CD14-positive monocyte (primary cell): ENCODE results near the gene MBNL3. TPM values are rescaled to one million over a fixed set of nuclear protein-coding genes. Genes with fewer than 3 reads are reported as not detected.

Experiments
- DNase-seq, 3 donors: peaks; one replicate each; pipeline ENCODE4 v3.0.0-alpha.2; 2011 to 2022
- H2AFZ ChIP-seq: 2 replicates; pipeline ENCODE4 v1.6.0; 2012; ENCODE audit warnings: mild to moderate bottlenecking, low read depth, low read length, inconsistent platforms; ENCODE audit not compliant: insufficient read depth, poor library complexity, severe bottlenecking
- H3K27ac ChIP-seq, 2 donors: 1 replicate in 1 of 2; 2 replicates in 1 of 2; pipeline ENCODE4 v1.5.1; 2012 to 2013; ENCODE audit warnings: low read length in 2 of 2, control low read depth in 1 of 2, inconsistent platforms in 1 of 2, low read depth in 1 of 2, mild to moderate bottlenecking in 1 of 2
- H3K27me3 ChIP-seq, 2 donors: one replicate each; pipeline versions ENCODE4 v1.6.0 to v1.6.1; 2011 to 2013; ENCODE audit warnings: low read length in 2 of 2; ENCODE audit not compliant: control insufficient read depth in 2 of 2, insufficient read depth in 2 of 2
- H3K36me3 ChIP-seq, 2 donors: replicated peaks in 1 of 2; 1 replicate in 1 of 2; 2 replicates in 1 of 2; pipeline versions ENCODE4 v1.5.1 to v1.6.1; 2012 to 2013; ENCODE audit warnings: low read length in 2 of 2, control low read depth in 1 of 2, inconsistent platforms in 1 of 2, mild to moderate bottlenecking in 1 of 2; ENCODE audit not compliant: insufficient read depth in 2 of 2, control insufficient read depth in 1 of 2
- H3K4me1 ChIP-seq, 2 donors: 1 replicate in 1 of 2; 2 replicates in 1 of 2; pipeline versions ENCODE4 v1.5.1 to v1.6.1; 2012 to 2013; ENCODE audit warnings: low read length in 2 of 2, control low read depth in 1 of 2, inconsistent platforms in 1 of 2, mild to moderate bottlenecking in 1 of 2, moderate library complexity in 1 of 2; ENCODE audit not compliant: insufficient read depth in 2 of 2, control insufficient read depth in 1 of 2
- H3K4me2 ChIP-seq: replicated peaks from 2 replicates; pipeline ENCODE3; 2012; ENCODE audit warnings: low read length, moderate library complexity, mild to moderate bottlenecking; ENCODE audit not compliant: poor library complexity, severe bottlenecking; ENCODE audit errors: extremely low read depth
- H3K4me3 ChIP-seq, 3 experiments: fragments of 200-600 bp in 1 of 3; sonication (generic) in 1 of 3; replicated peaks in 1 of 3; 1 replicate in 2 of 3; 2 replicates in 1 of 3; pipeline ENCODE4 v1.5.1; 2011 to 2013; ENCODE audit warnings: low read length in 3 of 3, mild to moderate bottlenecking in 3 of 3, control low read depth in 2 of 3, low read depth in 2 of 3, inconsistent platforms in 1 of 3, moderate library complexity in 1 of 3
- H3K79me2 ChIP-seq: 2 replicates; pipeline ENCODE4 v1.6.0; 2012; ENCODE audit warnings: mild to moderate bottlenecking, control low read depth, inconsistent platforms, low read length, moderate library complexity; ENCODE audit not compliant: insufficient read depth
- H3K9ac ChIP-seq: 2 replicates; pipeline ENCODE4 v1.6.0; 2017; ENCODE audit warnings: low read length, mild to moderate bottlenecking; ENCODE audit not compliant: insufficient read depth, poor library complexity, severe bottlenecking
- H3K9me3 ChIP-seq, 2 donors: replicated peaks in 1 of 2; 1 replicate in 1 of 2; 2 replicates in 1 of 2; pipeline versions ENCODE4 v1.5.1 to v1.6.1; 2012 to 2013; ENCODE audit warnings: low read length in 2 of 2, control low read depth in 1 of 2; ENCODE audit not compliant: control insufficient read depth in 1 of 2, insufficient read depth in 1 of 2
- H4K20me1 ChIP-seq: 2 replicates; pipeline ENCODE4 v1.6.0; 2012; ENCODE audit warnings: mild to moderate bottlenecking, low read length, control low read depth, moderate library complexity; ENCODE audit not compliant: insufficient read depth
- H3K27ac Mint-ChIP-seq, 7 donors: one replicate each; pipeline ENCODE4 v1.8.0; 2020; ENCODE audit warnings: mild to moderate bottlenecking in 7 of 7, mixed read lengths in 7 of 7, moderate library complexity in 6 of 7, inconsistent platforms in 2 of 7
- H3K27me3 Mint-ChIP-seq, 3 donors: one replicate each; pipeline ENCODE4 v1.8.0; 2021 to 2022; ENCODE audit warnings: low read depth in 3 of 3, mild to moderate bottlenecking in 3 of 3, mixed read lengths in 3 of 3, moderate library complexity in 3 of 3, inconsistent platforms in 1 of 3
- H3K36me3 Mint-ChIP-seq, 2 donors: one replicate each; pipeline ENCODE4 v1.8.0; 2020; ENCODE audit warnings: mixed read lengths in 2 of 2, inconsistent platforms in 1 of 2, mild to moderate bottlenecking in 1 of 2
- H3K4me1 Mint-ChIP-seq: one replicate; pipeline ENCODE4 v1.8.0; 2020; ENCODE audit warnings: mild to moderate bottlenecking, mixed read lengths
- H3K4me3 Mint-ChIP-seq, 2 donors: one replicate each; pipeline ENCODE4 v1.8.0; 2020; ENCODE audit warnings: mild to moderate bottlenecking in 2 of 2, mixed read lengths in 2 of 2, moderate library complexity in 1 of 2
- H3K9me3 Mint-ChIP-seq, 7 donors: one replicate each; pipeline ENCODE4 v1.8.0; 2020 to 2022; ENCODE audit warnings: mixed read lengths in 7 of 7, mild to moderate bottlenecking in 6 of 7, moderate library complexity in 6 of 7, inconsistent platforms in 2 of 7
- WGBS: methylation state at CpG from one replicate; pipeline ENCODE4 v1.1.5; 2013; ENCODE audit warnings: missing lambda C conversion rate; ENCODE audit not compliant: insufficient coverage; 5-methylcytosine and 5-hydroxymethylcytosine counted together
- intact Hi-C, 2 donors: fragments of 100-400 bp; cut with micrococcal nuclease; formaldehyde crosslinking; loops; one replicate each; pipeline versions ENCODE4 v1.15.0 to v1.15.1; 2023
- polyA plus RNA-seq, 3 donors: library from polyadenylated mRNA; depleted of rRNA in 1 of 3; unstranded in 2 of 3; stranded (reverse) in 1 of 3; fragments of 300-500 nt in 2 of 3; fragments of >200 nt in 1 of 3; fragmentation: Illumina TruSeq in 2 of 3; gene quantifications; 1 replicate in 2 of 3; 2 replicates in 1 of 3; pipeline ENCODE4 v1.2.3, GENCODE V29; 2012 to 2021
- TF ChIP-seq, protein P1 (sequence below): fragments of 200-600 bp; IDR thresholded peaks from one replicate; pipeline ENCODE4 v1.8.0; 2022; ENCODE audit warnings: antibody characterized with exemption, mild to moderate bottlenecking

Gene MBNL3
- polyA plus RNA-seq, 3 donors, result 7.4 to 32.8 (median 22.4) TPM

DNA sequence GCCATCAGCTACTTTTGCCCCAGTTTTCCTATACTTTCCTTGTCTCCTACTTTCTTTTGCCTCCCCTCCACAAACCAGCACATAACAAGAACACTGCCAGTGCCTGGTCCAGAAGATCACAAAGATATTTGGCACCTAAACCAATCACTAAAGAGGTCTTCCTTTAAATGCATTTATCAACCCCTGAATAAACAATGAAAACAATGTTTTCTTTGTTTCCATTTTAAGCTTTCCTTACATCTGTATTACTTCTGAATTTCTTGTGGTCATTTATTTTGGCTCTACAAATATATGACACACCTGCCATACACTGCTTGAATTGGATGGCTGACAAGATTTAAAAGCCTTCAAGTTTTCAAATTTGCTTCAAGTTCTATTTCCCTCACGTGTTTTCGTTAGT is 43.9 kb downstream of the MBNL3 start:
- no peak overlapping the region for H3K4me3 Mint-ChIP-seq
- Histone ChIP-seq H3K9me3 (no peaks in the 10 kb centered on the region), H3K4me3 (no peak overlapping the region), H3K79me2 (no peaks in the 10 kb centered on the region), H3K27me3 (peaks cover 0 to 3% of the 10 kb centered on the region in 2 donors), H3K36me3 (no peaks in the 10 kb centered on the region), H3K27ac (peak overlapping the region in 1 of 2 donors; percentile 3), H3K4me2 (no peak overlapping the region), H2AFZ (no peak overlapping the region), H3K9ac (no peak overlapping the region), H4K20me1 (no peaks in the 10 kb centered on the region), H3K4me1 (peaks cover 27 to 28% of the 10 kb centered on the region in 2 donors)
- WGBS, result no CpG with 5 or more reads among the region's 2 CpGs
- peaks cover 0 to 4% (median 0%) of the 10 kb centered on the region in 3 donors for H3K27me3 Mint-ChIP-seq
- peaks cover 31% of the 10 kb centered on the region for H3K4me1 Mint-ChIP-seq
- no peaks in the 10 kb centered on the region for H3K36me3 Mint-ChIP-seq
- H3K9me3 Mint-ChIP-seq, result peaks cover 3 to 31% (median 14%) of the 10 kb centered on the region in 7 donors
- peak overlapping the region in 2 of 7 donors; percentile 4 to 32 for H3K27ac Mint-ChIP-seq
- no peak for DNase-seq
- intact Hi-C loops, result no loop called here
- TF ChIP-seq, protein P1, sequence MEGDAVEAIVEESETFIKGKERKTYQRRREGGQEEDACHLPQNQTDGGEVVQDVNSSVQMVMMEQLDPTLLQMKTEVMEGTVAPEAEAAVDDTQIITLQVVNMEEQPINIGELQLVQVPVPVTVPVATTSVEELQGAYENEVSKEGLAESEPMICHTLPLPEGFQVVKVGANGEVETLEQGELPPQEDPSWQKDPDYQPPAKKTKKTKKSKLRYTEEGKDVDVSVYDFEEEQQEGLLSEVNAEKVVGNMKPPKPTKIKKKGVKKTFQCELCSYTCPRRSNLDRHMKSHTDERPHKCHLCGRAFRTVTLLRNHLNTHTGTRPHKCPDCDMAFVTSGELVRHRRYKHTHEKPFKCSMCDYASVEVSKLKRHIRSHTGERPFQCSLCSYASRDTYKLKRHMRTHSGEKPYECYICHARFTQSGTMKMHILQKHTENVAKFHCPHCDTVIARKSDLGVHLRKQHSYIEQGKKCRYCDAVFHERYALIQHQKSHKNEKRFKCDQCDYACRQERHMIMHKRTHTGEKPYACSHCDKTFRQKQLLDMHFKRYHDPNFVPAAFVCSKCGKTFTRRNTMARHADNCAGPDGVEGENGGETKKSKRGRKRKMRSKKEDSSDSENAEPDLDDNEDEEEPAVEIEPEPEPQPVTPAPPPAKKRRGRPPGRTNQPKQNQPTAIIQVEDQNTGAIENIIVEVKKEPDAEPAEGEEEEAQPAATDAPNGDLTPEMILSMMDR, result no peak

DNA sequence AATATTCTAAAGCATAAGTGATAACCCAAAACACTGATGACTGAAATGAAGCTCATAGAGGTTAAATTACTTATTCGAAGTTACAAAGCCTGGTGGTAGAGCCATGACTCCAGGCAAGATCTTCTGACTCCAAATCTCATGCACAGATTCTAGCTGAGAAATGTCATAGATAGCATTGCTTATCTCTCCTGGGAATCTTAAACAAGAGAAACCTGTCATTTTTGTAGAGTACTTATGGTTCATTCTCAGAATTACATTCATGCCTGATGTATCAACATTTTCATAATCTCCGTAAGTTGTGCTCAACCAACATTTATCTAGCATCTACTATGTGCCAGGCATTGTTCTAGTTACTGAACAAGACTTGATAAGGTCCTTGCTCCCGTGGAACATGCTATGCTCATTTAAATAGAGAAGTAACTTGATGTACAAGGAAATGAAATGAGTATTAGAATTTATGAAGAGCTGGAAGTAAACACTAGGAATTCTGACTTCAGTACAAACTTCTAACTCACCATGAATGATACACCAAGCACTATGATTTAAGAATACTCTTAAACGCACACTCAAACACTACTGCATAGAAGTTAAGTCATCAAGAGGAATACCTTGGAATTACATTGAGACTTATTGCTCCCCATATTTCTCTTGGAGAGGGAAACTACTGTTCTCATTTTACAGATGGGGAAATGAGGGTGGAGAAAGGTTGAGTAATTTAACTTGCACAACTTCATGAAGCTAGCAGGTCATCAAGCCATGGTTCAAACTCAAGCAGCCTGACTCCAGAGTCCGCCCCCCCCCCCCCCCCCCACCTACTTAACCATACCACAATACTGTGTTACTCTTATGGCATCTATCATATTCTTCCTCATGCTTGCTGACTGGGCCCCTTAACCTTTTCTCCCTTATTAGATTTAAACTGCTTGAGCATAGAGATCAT is 45.4 kb downstream of the MBNL3 start:
- H3K36me3 Mint-ChIP-seq, result no peaks in the 10 kb centered on the region
- peaks cover 0 to 4% (median 0%) of the 10 kb centered on the region in 3 donors for H3K27me3 Mint-ChIP-seq
- peaks cover 0 to 3% of the 10 kb centered on the region in 2 donors for H3K27me3 ChIP-seq
- intact Hi-C loops, result no loop called here
- TF ChIP-seq, protein P1, result no peak
- no peaks in the 10 kb centered on the region for H3K36me3 ChIP-seq
- H3K4me3 Mint-ChIP-seq, result no peak overlapping the region
- H4K20me1 ChIP-seq, result no peaks in the 10 kb centered on the region
- H3K9me3 Mint-ChIP-seq, result peaks cover 2 to 20% (median 7%) of the 10 kb centered on the region in 7 donors
- H3K9ac ChIP-seq, result no peak overlapping the region
- H3K4me3 ChIP-seq, result peak overlapping the region in 1 of 3 experiments; percentile 15
- WGBS, result no CpG with 5 or more reads among the region's 5 CpGs
- H3K4me2 ChIP-seq, result peak overlapping the region; percentile 40
- no peaks in the 10 kb centered on the region for H3K79me2 ChIP-seq
- no peaks in the 10 kb centered on the region for H3K9me3 ChIP-seq
- peaks cover 32% of the 10 kb centered on the region for H3K4me1 Mint-ChIP-seq
- DNase-seq, result peak; percentile 36 to 70 (median 65)
- H3K4me1 ChIP-seq, result peaks cover 27 to 28% of the 10 kb centered on the region in 2 donors
- peak overlapping the region in 1 of 2 donors; percentile 66 for H3K27ac ChIP-seq
- H3K27ac Mint-ChIP-seq, result peak overlapping the region in 6 of 7 donors; percentile 20 to 84 (median 44)
- no peak overlapping the region for H2AFZ ChIP-seq
